ENCODE measurements around the gene POLR3C. TPM values are rescaled to one million over a fixed set of nuclear protein-coding genes. Genes with fewer than 3 reads are reported as not detected.
A peak's percentile ranks its signal among the peaks of the same experiment; 100 is the strongest.
"Not testable (repeated sequence)": the region's sequence is repeated elsewhere in the genome, so short reads cannot be mapped to it uniquely, and the experiment has no call there.

The POLR3C gene
- total and polyA plus RNA-seq, 3 experiments from 2014 or later: 47.5 to 54.1 (median 53.1) TPM

GRCh38 chr1:145806408-145806807 is 17.6 kb upstream of the POLR3C start:
- no peaks in the 10 kb centered on the region for H3K9me3 Mint-ChIP-seq

DNA sequence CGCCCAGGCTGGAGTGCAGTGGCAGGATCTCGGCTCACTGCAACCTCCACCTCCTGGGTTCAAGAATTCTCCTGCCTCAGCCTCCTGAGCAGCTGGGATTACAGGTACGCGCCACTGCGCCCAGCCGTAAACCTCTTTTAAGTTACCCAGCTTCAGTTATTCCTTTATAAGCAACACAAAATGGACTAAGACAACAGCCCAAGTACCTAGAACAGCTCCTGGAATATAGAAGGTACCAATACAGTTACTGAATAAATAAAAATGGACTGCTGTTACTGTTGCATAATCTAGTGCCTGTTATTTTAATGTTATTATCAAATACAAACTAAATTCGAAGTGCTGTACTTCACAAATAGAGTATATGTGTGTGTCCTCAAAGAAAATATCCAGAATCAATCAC is 17.2 kb upstream of the POLR3C start:
- H3K36me3 Mint-ChIP-seq: peaks cover 0 to 10% (median 2%) of the 10 kb centered on the region in 3 donors
- H3K4me1 Mint-ChIP-seq: peaks cover 43 to 61% (median 53%) of the 10 kb centered on the region in 3 donors
- H3K36me3 ChIP-seq (ENCODE audit: insufficient read depth, low read length): no peaks in the 10 kb centered on the region
- H3K9me3 ChIP-seq (ENCODE audit: low read length): no peaks in the 10 kb centered on the region
- H3K27ac ChIP-seq (ENCODE audit: low read depth, low read length): no peak overlapping the region
- no peak overlapping the region for H3K27ac Mint-ChIP-seq
- no peaks in the 10 kb centered on the region for H3K27me3 ChIP-seq (ENCODE audit: insufficient read depth, low read length, poor library complexity, severe bottlenecking)
- H3K27me3 Mint-ChIP-seq: no peaks in the 10 kb centered on the region
- no peaks in the 10 kb centered on the region for H3K9me3 Mint-ChIP-seq
- ChIA-PET POLR2A (no interaction called here), CTCF (no interaction called here)
- no peak overlapping the region for H3K4me3 ChIP-seq (ENCODE audit: low read length)
- H3K4me3 Mint-ChIP-seq: peak overlapping the region in 1 of 7 donors; percentile 21
- H3K4me1 ChIP-seq (ENCODE audit: insufficient read depth, low read length): peaks cover 10% of the 10 kb centered on the region
- DNase-seq: no peak

More at GRCh38 chr1:145806408-145806807, 17.6 kb upstream of the POLR3C start:
- no peaks in the 10 kb centered on the region for H3K27me3 ChIP-seq (ENCODE audit: insufficient read depth, low read length, poor library complexity, severe bottlenecking)
- H3K27ac Mint-ChIP-seq: no peak overlapping the region
- H3K4me1 Mint-ChIP-seq: peaks cover 45 to 63% (median 57%) of the 10 kb centered on the region in 3 donors
- H3K4me3 Mint-ChIP-seq: no peak overlapping the region
- POLR2A ChIA-PET: no interaction called here
- H3K9me3 ChIP-seq (ENCODE audit: low read length): no peaks in the 10 kb centered on the region
- no peak overlapping the region for H3K27ac ChIP-seq (ENCODE audit: low read depth, low read length)
- H3K4me1 ChIP-seq (ENCODE audit: insufficient read depth, low read length): peaks cover 10% of the 10 kb centered on the region
- no peak for DNase-seq
- H3K27me3 Mint-ChIP-seq: peaks cover 0 to 2% of the 10 kb centered on the region in 2 donors
- peaks cover 0 to 11% (median 2%) of the 10 kb centered on the region in 3 donors for H3K36me3 Mint-ChIP-seq
- CTCF ChIA-PET: no interaction called here
- no peaks in the 10 kb centered on the region for H3K36me3 ChIP-seq (ENCODE audit: insufficient read depth, low read length)
- no peak overlapping the region for H3K4me3 ChIP-seq (ENCODE audit: low read length)

- H3K4me3 ChIP-seq (ENCODE audit: low read length); H3K4me3 Mint-ChIP-seq; H3K27ac ChIP-seq (ENCODE audit: low read depth, low read length); H3K27me3 Mint-ChIP-seq; DNase-seq; H3K9me3 Mint-ChIP-seq; H3K36me3 ChIP-seq (ENCODE audit: insufficient read depth, low read length); H3K27ac Mint-ChIP-seq; H3K36me3 Mint-ChIP-seq; H3K27me3 ChIP-seq (ENCODE audit: insufficient read depth, low read length, poor library complexity, severe bottlenecking); H3K4me1 ChIP-seq (ENCODE audit: insufficient read depth, low read length); CTCF ChIA-PET; POLR2A ChIA-PET; H3K9me3 ChIP-seq (ENCODE audit: low read length): not testable (repeated sequence)
- H3K4me1 Mint-ChIP-seq: peaks cover 6 to 21% (median 15%) of the 10 kb centered on the region in 3 donors
Measured at GRCh38 chr1:145812977-145813810, 10.8 kb upstream of the POLR3C start.

DNA sequence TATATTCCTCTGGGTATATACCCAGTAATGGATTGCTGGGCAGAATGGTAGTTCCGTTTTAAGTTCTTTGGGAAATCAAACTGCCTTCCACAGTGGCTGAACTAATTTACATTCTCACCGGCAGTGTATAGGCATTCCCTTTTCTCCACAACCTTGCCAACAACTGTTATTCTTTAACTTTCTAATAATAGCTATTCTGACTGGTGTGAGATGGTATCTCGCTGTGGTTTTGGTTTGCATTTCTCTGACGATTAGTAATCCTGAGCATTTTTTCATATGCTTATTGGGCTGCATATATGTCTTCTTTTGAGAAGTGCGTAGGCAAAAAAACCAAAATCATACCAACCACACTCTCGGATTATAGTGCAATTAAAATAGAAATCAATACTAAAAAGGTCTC is 5.9 kb upstream of the POLR3C start:
- H3K27ac Mint-ChIP-seq; H3K4me3 ChIP-seq (ENCODE audit: low read length): not testable (repeated sequence)

GRCh38 chr1:145822779-145823331 is 1.1 kb upstream of the POLR3C start:
- H3K4me1 Mint-ChIP-seq: peaks cover 28 to 39% (median 30%) of the 10 kb centered on the region in 3 donors
- H3K4me3 ChIP-seq (ENCODE audit: low read length); H3K9me3 ChIP-seq (ENCODE audit: low read length); DNase-seq; POLR2A ChIA-PET; CTCF ChIA-PET; H3K9me3 Mint-ChIP-seq; H3K27ac ChIP-seq (ENCODE audit: low read depth, low read length); H3K27me3 ChIP-seq (ENCODE audit: insufficient read depth, low read length, poor library complexity, severe bottlenecking); H3K27me3 Mint-ChIP-seq: not testable (repeated sequence)
- H3K4me3 Mint-ChIP-seq: peak overlapping the region in 4 of 7 donors; percentile 36 to 100 (median 46)
- peaks cover 1 to 35% (median 6%) of the 10 kb centered on the region in 3 donors for H3K36me3 Mint-ChIP-seq
- Histone ChIP-seq H3K36me3 (ENCODE audit: insufficient read depth, low read length) (peaks cover 21% of the 10 kb centered on the region), H3K4me1 (ENCODE audit: insufficient read depth, low read length) (peaks cover 21% of the 10 kb centered on the region)
- peak overlapping the region in 4 of 8 donors; percentile 38 to 90 (median 44) for H3K27ac Mint-ChIP-seq

More for the DNA sequence above, 5.9 kb upstream of the POLR3C start:
- H3K27me3 ChIP-seq (ENCODE audit: insufficient read depth, low read length, poor library complexity, severe bottlenecking); DNase-seq; H3K27me3 Mint-ChIP-seq; H3K9me3 ChIP-seq (ENCODE audit: low read length); H3K36me3 ChIP-seq (ENCODE audit: insufficient read depth, low read length); CTCF ChIA-PET; POLR2A ChIA-PET; H3K4me1 ChIP-seq (ENCODE audit: insufficient read depth, low read length); H3K27ac ChIP-seq (ENCODE audit: low read depth, low read length); H3K9me3 Mint-ChIP-seq; H3K4me3 Mint-ChIP-seq; H3K36me3 Mint-ChIP-seq: not testable (repeated sequence)
- H3K4me1 Mint-ChIP-seq: peaks cover 3 to 17% (median 16%) of the 10 kb centered on the region in 3 donors

- POLR2A ChIA-PET: interaction anchor here (1.0 to 2.1 kb wide), 7 partner anchors 10 to 172 kb away, joined by 3 to 16 read pairs (median 5); partner anchors contain the start of genes LIX1L, NUDT17, PIAS3 and RBM8A
- H3K4me1 Mint-ChIP-seq: peaks cover 31 to 44% (median 32%) of the 10 kb centered on the region in 3 donors
- H3K4me3 ChIP-seq (ENCODE audit: low read length): peak overlapping the region; percentile 65
Measured at GRCh38 chr1:145824499-145824842, 471 bp downstream of the POLR3C start.

DNA sequence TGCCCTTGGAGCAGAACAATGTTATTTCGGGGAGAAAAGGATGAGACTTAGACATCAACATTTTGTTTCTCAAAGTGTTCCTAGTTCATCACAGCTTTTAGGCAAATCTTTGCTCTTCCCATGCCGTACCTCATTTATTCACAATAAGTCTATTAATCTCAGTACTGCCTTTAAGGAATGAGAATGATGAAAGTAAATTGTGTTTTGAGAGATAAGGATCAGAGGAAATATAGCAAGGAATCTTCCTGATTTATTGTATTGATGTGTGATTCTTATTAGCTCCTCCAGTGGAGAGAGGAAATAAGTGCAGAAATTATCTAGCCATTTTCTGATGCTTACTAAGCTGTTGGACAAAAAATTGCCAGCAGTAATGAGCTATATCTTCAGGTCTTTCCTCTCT is 2.0 kb downstream of the POLR3C start:
- H3K36me3 Mint-ChIP-seq: peaks cover 15 to 62% (median 18%) of the 10 kb centered on the region in 3 donors
- H3K27me3 Mint-ChIP-seq: no peaks in the 10 kb centered on the region
- H3K4me3 ChIP-seq (ENCODE audit: low read length): no peak overlapping the region
- no peak overlapping the region for H3K27ac ChIP-seq (ENCODE audit: low read depth, low read length)
- peaks cover 21% of the 10 kb centered on the region for H3K4me1 ChIP-seq (ENCODE audit: insufficient read depth, low read length)
- H3K9me3 ChIP-seq (ENCODE audit: low read length): no peaks in the 10 kb centered on the region
- POLR2A ChIA-PET: no interaction called here
- H3K4me3 Mint-ChIP-seq: peak overlapping the region; percentile 16 to 98 (median 58)
- H3K4me1 Mint-ChIP-seq: peaks cover 31 to 44% (median 31%) of the 10 kb centered on the region in 3 donors
- H3K9me3 Mint-ChIP-seq: no peaks in the 10 kb centered on the region
- no peak for DNase-seq
- no peaks in the 10 kb centered on the region for H3K27me3 ChIP-seq (ENCODE audit: insufficient read depth, low read length, poor library complexity, severe bottlenecking)
- H3K36me3 ChIP-seq (ENCODE audit: insufficient read depth, low read length): peaks cover 52% of the 10 kb centered on the region
- CTCF ChIA-PET: interaction anchor here (1.5 to 4.0 kb wide), 4 partner anchors 19 to 83 kb away, joined by 4 to 32 read pairs (median 6); partner anchors contain the start of genes ITGA10, NUDT17 and PIAS3
- peak overlapping the region in 5 of 8 donors; percentile 14 to 90 (median 51) for H3K27ac Mint-ChIP-seq

More at GRCh38 chr1:145824499-145824842, 471 bp downstream of the POLR3C start:
- H3K9me3 Mint-ChIP-seq: no peaks in the 10 kb centered on the region
- Histone ChIP-seq H3K9me3 (ENCODE audit: low read length) (no peaks in the 10 kb centered on the region), H3K4me1 (ENCODE audit: insufficient read depth, low read length) (peaks cover 21% of the 10 kb centered on the region), H3K27ac (ENCODE audit: low read depth, low read length) (peak overlapping the region; percentile 70), H3K36me3 (ENCODE audit: insufficient read depth, low read length) (peaks cover 38% of the 10 kb centered on the region), H3K27me3 (ENCODE audit: insufficient read depth, low read length, poor library complexity, severe bottlenecking) (no peaks in the 10 kb centered on the region)
- no peak for DNase-seq
- H3K4me3 Mint-ChIP-seq: peak overlapping the region; percentile 97 to 100 (median 98)
- peaks cover 10 to 49% (median 11%) of the 10 kb centered on the region in 3 donors for H3K36me3 Mint-ChIP-seq
- no peaks in the 10 kb centered on the region for H3K27me3 Mint-ChIP-seq
- CTCF ChIA-PET: interaction anchor here (2.4 to 4.0 kb wide), 2 partner anchors 20 to 35 kb away, joined by 7 to 32 read pairs; partner anchors contain the start of genes NUDT17 and PIAS3
- H3K27ac Mint-ChIP-seq: peak overlapping the region; percentile 90 to 98 (median 96)

DNA sequence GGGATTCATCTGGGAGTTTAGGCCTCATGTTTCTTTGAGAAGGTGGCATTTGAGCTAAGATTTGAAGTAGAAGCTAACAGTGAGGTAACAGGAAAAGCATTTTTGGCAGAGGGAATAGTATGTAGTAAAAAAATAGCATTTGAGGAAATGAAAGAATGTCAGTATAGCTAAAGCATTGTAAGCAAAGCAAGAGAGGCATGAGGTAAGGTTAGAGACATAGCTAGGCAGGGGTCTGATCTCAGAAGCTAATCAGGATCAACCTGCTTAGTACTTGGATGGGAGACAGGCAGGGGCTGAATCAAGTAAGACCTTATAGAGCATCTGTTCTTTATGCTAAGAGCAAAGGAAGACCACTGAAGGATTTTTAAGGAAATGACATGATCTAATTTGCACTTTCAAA is 4.0 kb downstream of the POLR3C start:
- CTCF ChIA-PET: interaction anchor here (1.0 to 1.7 kb wide), 2 partner anchors 17 to 30 kb away, joined by 3 to 11 read pairs; partner anchors contain the start of genes NUDT17 and PIAS3
- Mint-ChIP-seq H3K4me1 (peaks cover 29 to 40% (median 31%) of the 10 kb centered on the region in 3 donors), H3K9me3 (no peaks in the 10 kb centered on the region), H3K4me3 (peak overlapping the region in 1 of 7 donors; percentile 56), H3K27me3 (no peaks in the 10 kb centered on the region), H3K27ac (peak overlapping the region in 4 of 8 donors; percentile 16 to 78 (median 64)), H3K36me3 (peaks cover 19 to 78% (median 27%) of the 10 kb centered on the region in 3 donors)
- Histone ChIP-seq H3K9me3 (ENCODE audit: low read length) (no peaks in the 10 kb centered on the region), H3K27me3 (ENCODE audit: insufficient read depth, low read length, poor library complexity, severe bottlenecking) (no peaks in the 10 kb centered on the region), H3K36me3 (ENCODE audit: insufficient read depth, low read length) (peaks cover 59% of the 10 kb centered on the region), H3K27ac (ENCODE audit: low read depth, low read length) (no peak overlapping the region), H3K4me3 (ENCODE audit: low read length) (no peak overlapping the region), H3K4me1 (ENCODE audit: insufficient read depth, low read length) (peaks cover 21% of the 10 kb centered on the region)
- POLR2A ChIA-PET: interaction anchor here (0.5 to 0.8 kb wide), 3 partner anchors 17 to 166 kb away, joined by 3 to 6 read pairs (median 4); partner anchors contain the start of gene NUDT17
- no peak for DNase-seq
